ENCODE data around the gene C2orf68. TPM values are rescaled to one million over a fixed set of nuclear protein-coding genes. Genes with fewer than 3 reads are reported as not detected.
A peak's percentile ranks its signal among the peaks of the same experiment; 100 is the strongest.
"Not testable (repeated sequence)": the region's sequence is repeated elsewhere in the genome, so short reads cannot be mapped to it uniquely, and the experiment has no call there.

The C2orf68 gene
- total RNA-seq, 1 experiment from 2014 or later: 17.3 TPM

- DNase-seq: peak; percentile 15
- Histone ChIP-seq H3K9me3 (no peaks in the 10 kb centered on the region), H3K4me3 (no peak overlapping the region), H3K36me3 (peaks cover 14% of the 10 kb centered on the region), H3K27me3 (no peaks in the 10 kb centered on the region)
Measured at GRCh38 chr2:85605406-85606115, 6.3 kb downstream of the C2orf68 start.

GRCh38 chr2:85604568-85605339 is 7.1 kb downstream of the C2orf68 start:
- Histone ChIP-seq H3K36me3 (peaks cover 10% of the 10 kb centered on the region), H3K27me3 (no peaks in the 10 kb centered on the region), H3K9me3 (no peaks in the 10 kb centered on the region), H3K4me3 (no peak overlapping the region)
- no peak for DNase-seq

- not testable (repeated sequence) for DNase-seq, H3K9me3 ChIP-seq, H3K36me3 ChIP-seq, H3K27me3 ChIP-seq, H3K4me3 ChIP-seq
Measured at GRCh38 chr2:85604133-85604444, 7.8 kb downstream of the C2orf68 start.

GRCh38 chr2:85602476-85603234 is 9.2 kb downstream of the C2orf68 start, which contains the start of gene TMEM150A:
TSS of gene TMEM150A (minus strand) at chr2:85602698. CDS start at chr2:85601948, 750 bp downstream.
- DNase-seq: peak; percentile 84
- Histone ChIP-seq H3K36me3 (peaks cover 8% of the 10 kb centered on the region), H3K27me3 (no peaks in the 10 kb centered on the region), H3K4me3 (peak within 1 kb of the TSS; percentile 57), H3K9me3 (no peaks in the 10 kb centered on the region)

- peak; percentile 47 for DNase-seq
Measured at GRCh38 chr2:85601771-85602475, 9.9 kb downstream of the C2orf68 start.

GRCh38 chr2:85600951-85601770 is 10.7 kb downstream of the C2orf68 start:
- peaks cover 19% of the 10 kb centered on the region for H3K36me3 ChIP-seq
- no peak for DNase-seq
- no peak overlapping the region for H3K4me3 ChIP-seq

More at GRCh38 chr2:85601771-85602475, 9.9 kb downstream of the C2orf68 start:
- no peaks in the 10 kb centered on the region for H3K27me3 ChIP-seq
- H3K9me3 ChIP-seq: no peaks in the 10 kb centered on the region
- H3K36me3 ChIP-seq: peaks cover 12% of the 10 kb centered on the region
- H3K4me3 ChIP-seq: peak overlapping the region; percentile 57

GRCh38 chr2:85600235-85600575 is 11.7 kb downstream of the C2orf68 start:
- DNase-seq: no peak
- Histone ChIP-seq H3K27me3 (no peaks in the 10 kb centered on the region), H3K36me3 (peaks cover 19% of the 10 kb centered on the region), H3K4me3 (no peak overlapping the region), H3K9me3 (no peaks in the 10 kb centered on the region)

More at GRCh38 chr2:85600951-85601770, 10.7 kb downstream of the C2orf68 start:
- Histone ChIP-seq H3K27me3 (no peaks in the 10 kb centered on the region), H3K9me3 (no peaks in the 10 kb centered on the region)

- no peak for DNase-seq
- no peaks in the 10 kb centered on the region for H3K27me3 ChIP-seq
- no peaks in the 10 kb centered on the region for H3K9me3 ChIP-seq
- no peak overlapping the region for H3K4me3 ChIP-seq
- peaks cover 19% of the 10 kb centered on the region for H3K36me3 ChIP-seq
Measured at GRCh38 chr2:85599468-85600234, 12.2 kb downstream of the C2orf68 start.

- Histone ChIP-seq H3K9me3 (no peaks in the 10 kb centered on the region), H3K4me3 (no peak overlapping the region), H3K36me3 (peaks cover 19% of the 10 kb centered on the region), H3K27me3 (no peaks in the 10 kb centered on the region)
- DNase-seq: no peak
Measured at GRCh38 chr2:85598594-85599340, 13.1 kb downstream of the C2orf68 start.

- DNase-seq: no peak
- Histone ChIP-seq H3K4me3 (no peak overlapping the region), H3K36me3 (peaks cover 19% of the 10 kb centered on the region), H3K27me3 (no peaks in the 10 kb centered on the region), H3K9me3 (no peaks in the 10 kb centered on the region)
Measured at GRCh38 chr2:85597241-85597640, 14.6 kb downstream of the C2orf68 start.

GRCh38 chr2:85596486-85597143 is 15.3 kb downstream of the C2orf68 start:
- peak overlapping the region; percentile 83 for H3K4me3 ChIP-seq
- no peaks in the 10 kb centered on the region for H3K9me3 ChIP-seq
- no peak for DNase-seq
- no peaks in the 10 kb centered on the region for H3K27me3 ChIP-seq
- peaks cover 19% of the 10 kb centered on the region for H3K36me3 ChIP-seq

GRCh38 chr2:85596026-85596333 is 15.9 kb downstream of the C2orf68 start:
- DNase-seq: no peak
- no peaks in the 10 kb centered on the region for H3K27me3 ChIP-seq
- H3K9me3 ChIP-seq: no peaks in the 10 kb centered on the region
- peak overlapping the region; percentile 83 for H3K4me3 ChIP-seq
- H3K36me3 ChIP-seq: peaks cover 19% of the 10 kb centered on the region

- H3K27me3 ChIP-seq: no peaks in the 10 kb centered on the region
Measured at GRCh38 chr2:85595301-85596025, 16.4 kb downstream of the C2orf68 start, which contains the start of gene RNF181. TSS of gene RNF181 (plus strand) at chr2:85595745. CDS start at chr2:85595764, 19 bp downstream.

More at GRCh38 chr2:85595301-85596025, 16.4 kb downstream of the C2orf68 start, which contains the start of gene RNF181:
- Histone ChIP-seq H3K36me3 (peaks cover 19% of the 10 kb centered on the region), H3K9me3 (no peaks in the 10 kb centered on the region), H3K4me3 (peak within 1 kb of the TSS; percentile 83)
- peak; percentile 97 for DNase-seq
